ENCODE measurements around the gene ENTPD2. TPM values are rescaled to one million over a fixed set of nuclear protein-coding genes. Genes with fewer than 3 reads are reported as not detected.

The ENTPD2 gene
- total RNA-seq, 1 experiment from 2014 or later = 4.0 TPM

DNA sequence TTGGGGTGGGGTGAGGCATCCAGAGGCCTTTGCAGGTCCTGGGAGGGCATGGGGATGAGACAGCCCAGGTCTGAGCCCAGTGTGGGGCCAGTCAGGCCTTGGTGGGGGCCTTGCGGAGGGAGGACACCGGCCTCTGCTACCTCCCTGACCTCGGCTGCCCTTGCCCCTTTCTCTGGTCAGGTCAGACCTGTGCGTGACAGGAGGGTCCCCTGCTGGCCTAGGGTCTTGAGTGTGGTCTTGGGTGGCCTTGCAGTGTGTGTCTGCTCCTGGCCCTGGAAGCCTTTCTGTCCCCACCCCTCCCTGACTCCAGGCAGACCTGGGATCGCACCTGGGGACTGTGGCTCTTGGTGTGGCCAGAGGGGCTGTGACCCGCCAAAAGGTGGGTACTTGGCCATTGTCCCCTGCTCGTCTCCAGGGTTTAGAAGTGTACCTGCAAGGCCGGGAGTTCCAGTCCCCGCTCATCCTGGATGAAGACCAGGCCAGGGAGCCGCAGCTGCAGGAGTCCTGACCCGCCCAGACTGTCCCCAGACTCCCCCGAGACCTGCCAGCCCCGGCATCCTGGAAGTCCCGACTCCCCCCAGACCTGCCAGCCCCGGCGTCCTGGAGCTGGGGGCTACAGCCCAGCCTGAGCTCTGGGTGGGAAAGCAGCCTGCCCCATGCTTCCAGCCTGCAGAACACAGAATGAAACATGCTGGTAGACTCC, 28.5 kb upstream of the ENTPD2 start:
- Mint-ChIP-seq H3K4me3 (no peak overlapping the region), H3K4me1 (peaks cover 10 to 21% of the 10 kb centered on the region in 2 experiments), H3K36me3 (ENCODE audit: insufficient read depth in 1 of 3, low read depth in 3 of 3) (no peaks in the 10 kb centered on the region; a peak in 1 of 7 replicates), H3K27me3 (ENCODE audit: low read depth) (peaks cover 33% of the 10 kb centered on the region), H3K9me3 (no peaks in the 10 kb centered on the region), H3K27ac (no peak overlapping the region)
- no peak overlapping the region for H4K8ac ChIP-seq (replicated peaks; ENCODE audit: insufficient read length, low read depth, low read length)
- H2BK12ac ChIP-seq (ENCODE audit: insufficient read length, low read depth, low read length) = no peak overlapping the region
- H3K9me3 ChIP-seq (ENCODE audit: control insufficient read depth, low read depth, low read length) = no peaks in the 10 kb centered on the region
- no peak overlapping the region for H2AFZ ChIP-seq (ENCODE audit: low read length)
- no peak overlapping the region for H4K5ac ChIP-seq (ENCODE audit: insufficient read length, low read depth, low read length)
- H3K23me2 ChIP-seq (ENCODE audit: insufficient read length, low read depth, low read length, poor library complexity, severe bottlenecking) = peaks cover 24% of the 10 kb centered on the region
- H3K27ac ChIP-seq (ENCODE audit: insufficient read length, low read depth, low read length) = no peak overlapping the region
- no peak overlapping the region for H2BK5ac ChIP-seq (ENCODE audit: insufficient read length, low read length)
- peaks cover 7% of the 10 kb centered on the region; the same call in 1 of the 2 replicates for H3K27me3 ChIP-seq (ENCODE audit: insufficient read depth, low read length)
- no peak overlapping the region for H3T11ph ChIP-seq (ENCODE audit: low read length)
- H4K91ac ChIP-seq (ENCODE audit: insufficient read length, low read depth, low read length) = no peak overlapping the region
- no peak overlapping the region for H3K14ac ChIP-seq (ENCODE audit: insufficient read depth, low read length)
- no peak overlapping the region for H3K18ac ChIP-seq (ENCODE audit: insufficient read length, low read depth, low read length)
- H3K79me1 ChIP-seq (ENCODE audit: insufficient read depth, low read depth, low read length, poor library complexity, severe bottlenecking) = no peaks in the 10 kb centered on the region
- peaks cover 3% of the 10 kb centered on the region for H4K20me1 ChIP-seq (ENCODE audit: control insufficient read depth, insufficient read depth, insufficient read length)
- H3K4me1 ChIP-seq (ENCODE audit: insufficient read depth, low read length) = no peaks in the 10 kb centered on the region; the same call in 1 of the 2 replicates
- H3K9ac ChIP-seq (ENCODE audit: extremely low read depth, insufficient read length, low read length) = no peak overlapping the region
- DNase-seq = no peak
- H2BK120ac ChIP-seq (ENCODE audit: low read depth, low read length, poor library complexity, severe bottlenecking) = no peak overlapping the region
- no peak overlapping the region for H2BK20ac ChIP-seq (ENCODE audit: low read depth, low read length, poor library complexity, severe bottlenecking)
- no peak overlapping the region for H3K56ac ChIP-seq (ENCODE audit: insufficient read length, low read depth, low read length)
- H3K23ac ChIP-seq (ENCODE audit: insufficient read length, low read depth, low read length) = no peak overlapping the region
- no peak overlapping the region for H2BK15ac ChIP-seq (ENCODE audit: low read depth, low read length)
- no peak overlapping the region for H3K4me2 ChIP-seq (ENCODE audit: insufficient read depth, insufficient read length, low read length)
- no peak overlapping the region for H3K4ac ChIP-seq (ENCODE audit: low read depth, low read length)
- H2AK5ac ChIP-seq (ENCODE audit: insufficient read length, low read length) = no peak overlapping the region
- H3K79me2 ChIP-seq (ENCODE audit: insufficient read depth, low read length) = no peaks in the 10 kb centered on the region
- TF ChIP-seq, protein P1, sequence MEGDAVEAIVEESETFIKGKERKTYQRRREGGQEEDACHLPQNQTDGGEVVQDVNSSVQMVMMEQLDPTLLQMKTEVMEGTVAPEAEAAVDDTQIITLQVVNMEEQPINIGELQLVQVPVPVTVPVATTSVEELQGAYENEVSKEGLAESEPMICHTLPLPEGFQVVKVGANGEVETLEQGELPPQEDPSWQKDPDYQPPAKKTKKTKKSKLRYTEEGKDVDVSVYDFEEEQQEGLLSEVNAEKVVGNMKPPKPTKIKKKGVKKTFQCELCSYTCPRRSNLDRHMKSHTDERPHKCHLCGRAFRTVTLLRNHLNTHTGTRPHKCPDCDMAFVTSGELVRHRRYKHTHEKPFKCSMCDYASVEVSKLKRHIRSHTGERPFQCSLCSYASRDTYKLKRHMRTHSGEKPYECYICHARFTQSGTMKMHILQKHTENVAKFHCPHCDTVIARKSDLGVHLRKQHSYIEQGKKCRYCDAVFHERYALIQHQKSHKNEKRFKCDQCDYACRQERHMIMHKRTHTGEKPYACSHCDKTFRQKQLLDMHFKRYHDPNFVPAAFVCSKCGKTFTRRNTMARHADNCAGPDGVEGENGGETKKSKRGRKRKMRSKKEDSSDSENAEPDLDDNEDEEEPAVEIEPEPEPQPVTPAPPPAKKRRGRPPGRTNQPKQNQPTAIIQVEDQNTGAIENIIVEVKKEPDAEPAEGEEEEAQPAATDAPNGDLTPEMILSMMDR (conservative IDR thresholded peaks at IDR 0.05) = no peak
- WGBS (ENCODE audit: extremely low coverage, insufficient read length, low lambda C conversion rate) = no CpG with 5 or more reads among the region's 16 CpGs

Measured in H9 (cell line).